ENCODE measurements around the gene TSSK3.
A peak's percentile ranks its signal among the peaks of the same experiment; 100 is the strongest.
"Not testable (repeated sequence)": the region's sequence is repeated elsewhere in the genome, so short reads cannot be mapped to it uniquely, and the experiment has no call there.

The TSSK3 gene

DNA sequence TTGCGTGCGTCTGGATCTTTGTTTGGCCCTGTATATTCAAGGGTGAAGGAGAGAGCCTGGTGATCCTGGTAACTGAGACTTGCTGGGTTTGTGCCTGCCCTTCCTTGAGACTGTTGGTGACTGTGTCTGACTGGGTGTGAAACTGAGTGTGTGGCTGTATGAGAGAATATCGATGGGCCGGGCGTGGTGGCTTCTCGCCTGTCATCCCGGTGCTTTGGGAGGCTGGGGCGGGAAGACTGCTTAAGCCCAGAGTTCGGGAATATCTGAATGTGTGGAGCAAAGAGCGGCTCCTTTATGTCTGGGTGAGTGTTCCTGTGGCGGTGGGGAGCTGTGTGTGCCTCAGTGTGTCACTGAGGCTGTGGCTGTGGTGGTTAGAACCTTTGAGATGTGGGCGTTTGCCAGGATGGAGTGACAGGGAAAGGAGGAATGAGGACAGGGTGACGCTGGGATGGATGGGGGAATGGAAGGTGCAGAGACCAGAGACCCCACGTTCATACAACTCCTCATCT, 23.6 kb upstream of the TSSK3 start:
- no peak for DNase-seq (ENCODE audit: low read depth in 2 of 2)

DNA sequence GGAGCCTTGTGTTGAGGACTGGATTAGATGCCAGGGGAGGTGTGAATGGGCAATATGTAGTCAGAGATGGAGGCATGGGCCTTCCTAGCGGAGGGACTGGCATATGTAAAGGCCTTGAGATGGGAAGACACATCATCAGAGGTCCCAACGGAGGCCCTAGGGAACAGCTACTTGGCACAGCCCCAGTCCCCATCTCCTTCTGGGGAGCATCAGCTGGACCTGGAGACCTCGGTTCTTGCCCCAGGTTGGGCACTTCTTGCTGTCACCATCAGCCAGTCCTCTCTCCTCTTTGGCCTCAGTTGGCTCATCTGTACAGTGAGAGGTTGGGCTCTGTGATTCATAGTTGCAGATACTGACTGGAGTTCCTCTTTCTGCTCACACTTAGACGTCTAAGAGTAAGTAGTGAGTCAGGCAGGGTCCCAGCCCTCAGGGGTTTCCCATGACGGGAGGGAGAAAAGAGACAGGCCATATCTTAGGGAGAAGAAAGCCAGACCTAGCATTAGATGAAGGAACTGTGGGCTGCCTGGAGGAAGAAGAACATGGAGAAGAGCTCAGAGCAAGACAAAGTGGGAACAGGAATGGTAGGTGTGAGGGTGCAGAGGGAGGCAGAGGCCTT, 22.9 kb upstream of the TSSK3 start:
- no peak for DNase-seq (ENCODE audit: low read depth in 2 of 2)

DNA sequence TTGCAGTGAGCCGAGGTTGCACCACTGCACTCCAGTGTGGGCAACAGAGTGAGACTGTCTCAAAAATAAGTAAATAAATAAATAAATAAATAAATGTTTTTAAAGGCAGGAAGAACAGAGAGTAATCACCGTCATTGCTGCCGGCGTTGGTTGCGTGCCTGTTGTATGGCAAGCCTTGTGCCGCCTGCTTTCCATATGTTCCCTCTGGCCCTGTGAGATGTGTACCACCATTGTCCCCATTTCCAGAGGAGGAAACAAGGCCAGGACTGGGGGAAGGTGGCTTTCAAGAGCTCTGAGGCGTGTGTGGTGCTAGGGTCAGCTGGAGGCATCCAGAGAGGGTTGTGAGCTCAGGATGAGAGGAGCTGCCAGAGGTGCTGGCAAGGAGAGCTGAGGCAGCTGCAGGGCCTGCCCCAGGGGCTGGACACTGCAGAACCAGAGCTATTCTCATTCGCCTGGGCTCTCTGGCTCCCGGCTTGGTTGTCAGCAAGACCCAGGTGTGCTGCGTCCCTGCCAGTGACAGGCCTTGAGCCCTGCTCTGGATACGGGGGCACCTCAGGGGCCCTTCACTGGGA, 21.1 kb upstream of the TSSK3 start:
- no peak for DNase-seq (ENCODE audit: low read depth in 2 of 2)

DNA sequence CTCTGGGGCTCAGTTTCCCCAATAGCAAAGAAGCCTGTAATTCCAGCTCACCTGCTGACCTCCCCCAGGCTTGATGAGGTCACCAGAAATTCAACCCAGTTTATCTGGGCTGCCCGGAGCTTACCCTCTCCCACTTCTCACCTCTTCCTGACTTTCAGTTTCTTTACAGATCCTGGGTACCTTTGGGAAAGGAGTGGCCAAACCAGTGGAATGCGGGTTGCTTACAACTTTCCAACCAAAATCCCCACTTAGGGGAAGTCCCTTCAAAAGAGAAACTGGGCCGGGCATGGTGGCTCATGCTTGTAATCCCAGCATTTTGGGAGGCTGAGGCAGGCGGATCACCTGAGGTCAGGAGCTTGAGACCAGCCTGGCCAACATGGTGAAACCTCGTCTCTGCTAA, 20.4 kb upstream of the TSSK3 start:
- DNase-seq (ENCODE audit: low read depth in 2 of 2), result no peak

DNA sequence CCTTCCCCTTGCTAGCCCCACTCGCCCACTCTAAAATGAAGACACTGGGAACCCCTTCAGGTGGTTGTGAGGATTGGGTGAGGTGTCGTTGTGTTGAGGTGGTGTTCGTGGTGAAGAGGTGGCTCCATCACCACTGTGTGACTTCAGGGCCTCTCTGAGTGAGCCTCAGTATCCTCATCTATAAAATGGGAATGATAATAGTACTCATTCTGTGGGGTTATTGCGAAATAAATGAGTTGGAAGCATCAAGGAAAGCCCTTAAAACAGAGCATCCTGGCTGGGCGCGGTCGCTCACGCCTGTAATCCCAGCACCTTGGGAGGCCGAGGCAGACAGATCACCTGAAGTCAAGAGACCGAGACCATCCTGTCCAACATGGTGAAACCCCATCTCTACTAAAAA, 19.6 kb upstream of the TSSK3 start:
- DNase-seq (ENCODE audit: low read depth in 2 of 2), result no peak

DNA sequence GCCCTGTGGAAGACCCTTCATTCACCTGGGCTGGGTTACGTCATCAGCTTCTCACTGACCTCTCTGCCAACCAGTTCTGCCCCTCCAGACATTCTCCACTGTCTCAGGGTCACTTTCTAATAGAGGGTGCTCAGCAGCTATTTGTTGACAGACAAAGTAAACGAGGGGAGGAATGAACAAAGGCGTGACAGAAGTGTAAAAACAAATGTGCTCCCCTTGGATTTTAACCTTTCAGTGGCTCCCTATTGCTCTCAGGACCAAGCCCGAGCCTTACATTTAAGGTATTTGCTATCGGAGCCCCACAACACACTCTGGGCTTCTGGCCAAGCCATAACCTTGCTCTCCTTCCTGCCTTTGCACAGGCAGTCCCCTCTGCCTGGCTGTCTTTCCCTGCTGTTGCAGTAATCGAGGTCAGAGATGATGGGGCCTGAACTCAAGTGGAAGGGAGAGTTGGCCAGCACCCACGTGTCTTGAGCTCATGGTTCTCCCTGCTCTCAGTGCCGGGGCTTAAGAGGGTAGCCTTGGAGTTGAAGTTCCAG, 17.0 kb upstream of the TSSK3 start:
- DNase-seq (ENCODE audit: low read depth in 2 of 2), result no peak

DNA sequence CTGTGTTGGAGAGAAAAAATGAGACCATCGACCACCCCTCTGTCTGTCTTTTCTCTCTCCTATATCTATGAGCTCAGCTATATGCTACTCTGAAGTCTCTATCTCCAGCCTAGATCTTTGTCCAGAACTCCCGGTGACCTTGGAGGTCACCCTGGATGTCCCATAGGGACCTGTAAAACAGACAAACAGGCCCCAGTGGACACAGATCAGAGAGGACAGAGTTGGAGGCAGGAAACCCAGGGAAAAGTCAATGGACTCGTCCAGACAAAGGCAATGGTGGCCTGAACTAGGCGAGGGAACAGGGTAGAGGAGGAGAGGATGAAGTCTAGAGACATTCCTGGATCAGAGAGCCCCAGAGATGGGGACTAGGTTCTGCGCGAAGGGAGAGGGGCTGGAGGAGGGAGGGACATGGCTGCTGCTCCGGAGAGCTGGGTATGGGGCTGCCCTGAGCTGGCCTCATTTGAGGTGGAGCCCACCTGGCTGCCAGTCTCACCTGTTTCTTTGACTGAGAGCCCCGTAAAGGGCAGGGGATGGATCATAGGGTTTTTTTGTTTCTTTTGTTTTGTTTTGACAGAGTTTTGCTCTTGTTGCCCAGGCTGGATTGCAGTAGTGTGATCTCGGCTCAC, 15.7 kb upstream of the TSSK3 start:
- DNase-seq (ENCODE audit: low read depth in 2 of 2), result no peak

DNA sequence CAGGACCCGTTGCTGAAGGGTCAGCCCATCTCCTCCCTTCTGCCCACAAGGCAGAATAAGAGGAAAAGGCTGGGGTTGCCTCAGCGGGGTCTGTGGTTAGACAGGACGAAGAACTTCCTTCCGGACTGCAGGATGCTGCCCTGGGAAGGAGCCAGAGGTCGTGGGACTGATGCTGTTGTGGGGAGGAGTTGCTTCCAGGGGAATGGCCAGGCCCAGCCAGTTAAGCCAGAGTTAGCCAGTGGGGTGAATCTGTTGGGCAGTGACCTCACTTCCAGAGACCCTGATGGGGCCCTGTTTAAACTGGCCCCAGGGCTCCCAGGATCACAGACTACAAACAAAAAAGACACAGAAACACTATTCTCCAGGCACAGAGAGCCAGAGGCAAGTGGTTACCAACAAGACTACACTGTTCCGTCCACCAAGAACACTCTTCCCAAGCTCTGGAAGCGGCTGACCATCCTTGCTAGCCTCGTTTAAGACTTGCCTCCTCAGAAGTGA, 13.1 kb upstream of the TSSK3 start:
- no peak for DNase-seq (ENCODE audit: low read depth in 2 of 2)

DNA sequence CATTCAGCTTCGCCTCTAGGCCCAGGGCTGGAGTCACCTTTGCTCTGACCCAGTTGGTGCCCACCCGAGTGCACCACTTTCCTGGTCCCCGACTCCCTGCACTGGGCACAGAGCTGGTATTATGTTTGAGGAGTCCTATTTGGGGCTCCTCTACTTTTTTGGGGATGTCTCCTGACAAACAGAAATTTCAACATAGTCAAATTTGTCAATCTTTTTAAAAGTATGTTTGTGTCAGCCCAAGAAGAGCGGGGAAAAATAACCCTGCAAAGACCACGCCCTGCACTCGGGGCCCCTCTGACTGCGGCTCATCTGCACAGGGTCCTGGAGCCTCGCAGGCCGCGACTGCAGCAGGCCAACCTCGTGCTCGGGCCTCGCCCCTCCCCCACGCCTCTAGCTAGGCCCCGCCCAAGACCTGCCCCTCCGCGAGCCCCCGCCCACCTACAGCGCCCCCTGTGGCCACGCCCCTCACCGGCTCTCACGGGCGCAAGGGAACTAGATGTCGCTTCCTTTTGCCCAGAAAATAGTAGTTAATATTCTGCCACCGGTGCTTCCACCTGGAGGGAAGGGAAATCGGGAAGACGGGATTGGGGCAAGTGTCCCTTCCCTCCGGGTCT, 11.4 kb upstream of the TSSK3 start:
- peak in 1 of 2 donors; percentile 56 for DNase-seq (ENCODE audit: low read depth in 2 of 2)

DNA sequence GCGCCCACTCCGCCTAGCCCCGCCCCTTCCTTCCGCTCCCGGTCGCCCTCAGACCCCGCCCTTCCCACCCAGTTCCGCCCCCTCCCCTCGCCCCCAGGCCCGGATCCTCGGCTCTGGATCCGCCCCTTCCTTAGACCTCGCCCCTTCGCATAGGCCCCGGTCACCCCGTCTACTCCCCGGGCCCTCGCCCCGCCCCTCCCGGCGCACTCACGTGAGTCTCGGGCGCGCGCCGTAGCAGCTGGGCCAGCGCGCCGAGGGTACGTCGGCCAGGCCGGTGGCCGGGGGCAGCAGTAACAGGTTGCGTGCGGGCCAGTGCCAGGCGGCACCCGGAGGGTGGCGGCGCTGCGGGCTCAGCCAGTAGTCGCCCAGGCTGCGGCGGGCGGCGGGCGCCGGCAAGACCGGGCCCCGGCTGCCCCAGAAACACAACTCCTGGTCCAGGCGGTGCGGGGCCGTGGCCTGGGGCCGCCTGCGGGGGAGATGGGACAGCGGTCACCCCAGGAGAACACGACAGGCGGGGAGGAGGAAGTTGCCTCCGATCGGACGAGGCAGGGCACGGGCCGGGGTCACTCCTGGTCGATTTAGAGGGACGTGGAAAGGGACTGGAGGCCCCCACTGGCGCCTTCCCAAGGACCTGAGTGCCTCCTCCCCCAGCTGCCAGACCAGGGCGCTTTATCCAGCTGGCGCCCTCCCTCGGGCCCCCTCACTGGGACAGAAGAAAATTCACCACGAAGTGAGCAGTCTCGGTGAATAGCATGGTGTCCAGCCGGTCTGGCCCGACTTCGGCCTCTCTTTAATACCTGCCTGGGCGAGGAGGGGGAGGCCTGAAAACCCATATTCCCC, 10.7 kb upstream of the TSSK3 start:
- peak; percentile 78 to 81 for DNase-seq (ENCODE audit: low read depth in 2 of 2)

DNA sequence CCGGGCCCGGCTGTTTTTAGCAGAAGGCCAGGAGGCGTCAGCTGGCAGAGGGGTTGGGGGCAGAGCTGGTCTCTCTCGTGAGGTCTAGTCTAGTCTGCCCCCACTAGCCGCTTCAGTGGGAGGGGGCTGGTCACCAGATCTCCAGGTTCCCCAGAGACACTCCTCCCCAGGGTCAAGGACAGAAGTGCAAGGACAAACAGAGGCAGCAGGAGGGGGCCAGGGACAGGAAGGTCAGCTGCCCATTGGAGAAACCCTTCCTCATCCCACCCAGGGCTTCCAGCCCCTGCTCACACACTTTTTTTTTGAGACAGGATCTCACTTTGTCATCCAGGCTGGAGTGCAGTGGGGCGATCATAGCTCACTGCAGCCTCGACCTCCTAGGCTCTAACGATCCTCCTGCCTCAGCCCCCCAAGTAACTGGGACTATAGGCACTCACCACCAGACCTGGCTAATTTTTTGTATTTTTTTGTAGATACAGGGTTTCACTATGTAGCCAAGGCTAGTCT, 10.0 kb upstream of the TSSK3 start:
- no peak for DNase-seq (ENCODE audit: low read depth in 2 of 2)

DNA sequence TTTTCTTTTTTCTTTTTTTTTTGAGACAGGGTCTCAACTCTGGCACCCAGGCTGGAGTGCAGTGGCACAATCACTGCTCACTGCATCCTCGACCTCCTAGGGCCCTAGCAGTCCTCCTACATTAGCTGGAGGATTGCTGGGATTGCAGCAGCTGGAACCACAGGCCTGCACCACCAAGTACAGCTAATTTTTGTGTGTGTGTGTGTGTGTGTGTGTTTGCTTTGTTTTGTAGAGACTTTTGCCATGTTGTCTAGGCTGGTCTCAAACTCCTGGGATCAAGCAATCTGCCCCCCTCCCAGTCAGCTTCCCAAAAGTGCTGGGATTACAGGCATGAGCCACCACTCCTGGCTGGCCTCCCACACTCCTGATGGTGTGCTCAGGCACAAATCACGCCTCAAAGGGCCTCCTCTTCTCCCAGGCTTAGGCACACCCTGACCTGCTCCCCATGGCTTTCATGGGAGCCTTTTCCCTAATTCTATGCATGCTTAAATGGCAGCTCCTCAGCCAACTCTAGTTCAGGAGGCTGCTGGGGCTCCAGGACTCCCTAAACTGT, 9.4 kb upstream of the TSSK3 start:
- DNase-seq (ENCODE audit: low read depth in 2 of 2), result no peak

DNA sequence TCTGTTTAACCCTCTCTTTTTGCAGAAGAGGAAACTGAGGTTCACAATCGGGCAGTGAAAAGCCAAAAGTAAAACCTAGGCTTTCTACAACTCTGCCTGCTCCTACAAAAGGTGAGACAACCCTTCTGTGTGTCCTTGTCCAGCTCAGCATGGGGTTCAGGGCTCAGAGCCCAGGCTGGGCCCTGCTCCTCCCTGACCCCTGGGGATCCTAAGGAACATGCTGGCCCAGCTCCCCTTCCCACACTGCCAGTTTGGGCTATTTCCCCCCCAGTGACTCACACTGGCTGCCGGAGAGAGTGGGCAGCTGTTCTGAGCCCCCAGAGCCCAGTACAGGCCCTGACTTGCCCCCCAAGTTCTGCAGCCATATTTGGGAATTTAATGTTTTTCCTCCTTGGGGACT, 8.9 kb upstream of the TSSK3 start:
- DNase-seq (ENCODE audit: low read depth in 2 of 2), result no peak

DNA sequence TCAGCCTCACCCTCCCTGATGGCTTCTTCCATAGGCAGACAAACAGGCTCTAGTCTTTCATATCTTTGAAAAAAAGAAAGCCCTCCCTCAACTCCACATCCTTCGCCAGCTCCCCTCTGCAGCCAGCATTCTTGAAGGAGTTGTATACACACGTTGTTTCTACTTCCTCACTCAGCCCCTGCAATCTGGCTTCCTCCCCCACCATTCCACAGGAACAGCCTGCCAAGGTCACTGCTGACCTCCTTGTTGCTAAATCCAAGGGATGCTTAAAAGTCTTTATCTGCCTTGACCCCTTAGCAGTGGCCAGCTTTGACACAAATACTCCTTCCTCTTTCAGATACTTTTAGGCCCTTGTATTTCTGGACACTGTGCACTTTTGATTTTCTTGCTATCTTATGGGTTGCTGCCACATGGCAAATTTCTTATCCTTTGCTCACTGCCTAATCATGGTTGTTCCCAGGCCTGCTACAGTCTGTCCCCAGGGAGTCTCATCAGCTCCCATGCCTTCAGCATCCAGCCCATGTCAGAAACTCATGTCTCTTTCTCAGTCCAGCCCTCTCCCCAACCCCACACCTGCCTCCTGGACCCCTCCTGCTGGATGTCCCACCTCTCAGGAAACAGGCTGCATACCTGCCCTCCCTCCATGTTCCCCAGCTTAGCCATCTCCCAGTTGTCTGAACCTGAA, 8.3 kb upstream of the TSSK3 start:
- DNase-seq (ENCODE audit: low read depth in 2 of 2), result no peak

DNA sequence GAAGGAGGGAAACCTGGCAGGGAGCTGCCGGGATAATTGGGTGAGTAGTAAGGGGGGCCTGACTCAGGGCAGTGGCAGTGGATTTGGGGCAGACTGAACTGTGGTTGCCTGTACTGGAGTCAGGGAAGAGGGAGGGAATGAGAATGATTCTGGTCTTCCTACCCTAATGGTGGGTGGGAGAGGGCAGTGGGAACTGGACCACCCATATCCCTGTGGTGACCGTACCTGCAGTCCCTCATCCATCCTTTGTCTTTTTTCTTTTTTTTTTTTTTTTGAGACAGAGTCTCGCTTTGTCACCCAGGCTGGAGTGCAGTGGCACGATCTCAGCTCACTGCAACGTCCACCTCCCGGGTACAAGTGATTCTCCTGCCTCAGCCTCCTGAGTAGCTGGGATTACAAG, 6.6 kb upstream of the TSSK3 start:
- not testable (repeated sequence) for DNase-seq (ENCODE audit: low read depth in 2 of 2)

DNA sequence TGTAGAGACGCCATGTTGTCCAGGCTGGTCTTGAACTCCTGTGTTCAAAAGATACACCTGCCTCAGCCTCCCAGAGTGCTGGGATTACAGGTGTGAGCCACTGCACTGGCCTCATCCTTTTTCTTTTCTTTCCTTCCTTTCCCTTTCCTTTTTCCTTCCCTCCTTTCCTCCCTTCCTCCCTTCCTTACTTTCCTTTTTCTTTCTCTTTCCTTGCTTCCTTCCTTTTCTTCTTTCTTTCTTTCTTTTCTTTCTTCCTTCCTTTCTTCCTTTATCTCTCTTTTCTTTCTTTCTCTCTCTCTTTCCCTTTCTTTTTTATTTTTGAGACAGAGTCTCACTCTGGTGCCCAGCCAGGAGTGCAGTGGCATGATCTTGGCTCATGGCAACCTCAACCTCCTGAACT, 5.9 kb upstream of the TSSK3 start:
- DNase-seq (ENCODE audit: low read depth in 2 of 2), result no peak

DNA sequence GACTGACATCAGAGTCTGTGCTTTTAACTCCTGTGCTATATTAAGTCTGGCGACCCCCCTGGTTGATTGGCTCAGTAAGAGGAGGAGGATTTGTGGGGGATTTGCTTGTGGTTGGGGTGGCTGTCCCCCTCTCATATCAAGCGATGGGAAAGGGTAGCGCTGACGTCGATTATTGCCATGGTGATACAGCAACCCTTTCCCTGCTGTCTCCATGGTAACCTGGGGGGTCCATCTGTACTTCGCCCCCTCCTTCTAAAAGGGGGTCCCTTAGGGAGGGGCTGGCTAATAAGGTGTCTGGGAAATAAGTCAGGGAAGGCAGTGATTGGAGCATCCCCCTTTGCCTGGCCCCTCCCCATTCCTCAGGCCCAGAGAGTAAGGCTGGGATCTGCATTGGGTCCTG, 4.7 kb upstream of the TSSK3 start:
- DNase-seq (ENCODE audit: low read depth in 2 of 2), result no peak

DNA sequence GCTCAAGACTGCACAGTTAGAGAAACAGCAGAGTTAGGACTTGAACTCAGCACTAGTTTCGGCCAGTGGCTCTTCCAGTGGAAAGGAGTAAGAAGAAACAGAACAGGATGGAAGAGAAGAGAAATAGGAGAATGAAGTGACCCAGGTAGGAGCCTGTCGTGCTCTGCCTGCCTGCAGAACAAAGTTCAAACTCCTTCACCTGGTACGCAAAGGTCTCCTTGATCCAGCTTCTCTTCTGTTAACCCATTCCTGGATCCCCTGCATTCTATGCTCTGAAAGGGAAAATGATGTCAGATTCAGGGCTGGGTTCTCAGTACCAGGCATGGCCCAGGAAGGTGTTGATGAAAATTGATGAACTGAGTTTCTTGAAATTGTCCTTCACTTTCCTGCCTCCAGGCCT, 3.9 kb upstream of the TSSK3 start:
- DNase-seq (ENCODE audit: low read depth in 2 of 2), result no peak

DNA sequence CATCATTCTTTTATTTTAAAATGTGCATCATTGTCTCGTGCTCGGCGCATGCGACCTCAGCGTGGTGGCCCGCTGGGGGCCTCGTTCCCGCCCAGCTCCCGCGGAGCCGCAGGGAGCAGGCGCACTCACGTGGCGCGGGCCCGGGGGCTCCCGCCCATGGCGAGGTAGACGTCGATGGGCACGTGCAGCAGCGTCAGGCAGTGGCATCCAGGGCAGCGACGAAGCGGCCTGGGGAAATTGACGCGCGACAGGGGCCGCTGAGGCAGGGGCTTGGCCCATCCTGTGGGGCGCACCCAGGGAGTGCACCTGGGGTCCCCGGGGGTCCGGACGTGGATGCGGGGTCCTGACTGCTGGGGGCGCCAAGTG, 1.0 kb upstream of the TSSK3 start:
- DNase-seq (ENCODE audit: low read depth in 2 of 2), result no peak

DNA sequence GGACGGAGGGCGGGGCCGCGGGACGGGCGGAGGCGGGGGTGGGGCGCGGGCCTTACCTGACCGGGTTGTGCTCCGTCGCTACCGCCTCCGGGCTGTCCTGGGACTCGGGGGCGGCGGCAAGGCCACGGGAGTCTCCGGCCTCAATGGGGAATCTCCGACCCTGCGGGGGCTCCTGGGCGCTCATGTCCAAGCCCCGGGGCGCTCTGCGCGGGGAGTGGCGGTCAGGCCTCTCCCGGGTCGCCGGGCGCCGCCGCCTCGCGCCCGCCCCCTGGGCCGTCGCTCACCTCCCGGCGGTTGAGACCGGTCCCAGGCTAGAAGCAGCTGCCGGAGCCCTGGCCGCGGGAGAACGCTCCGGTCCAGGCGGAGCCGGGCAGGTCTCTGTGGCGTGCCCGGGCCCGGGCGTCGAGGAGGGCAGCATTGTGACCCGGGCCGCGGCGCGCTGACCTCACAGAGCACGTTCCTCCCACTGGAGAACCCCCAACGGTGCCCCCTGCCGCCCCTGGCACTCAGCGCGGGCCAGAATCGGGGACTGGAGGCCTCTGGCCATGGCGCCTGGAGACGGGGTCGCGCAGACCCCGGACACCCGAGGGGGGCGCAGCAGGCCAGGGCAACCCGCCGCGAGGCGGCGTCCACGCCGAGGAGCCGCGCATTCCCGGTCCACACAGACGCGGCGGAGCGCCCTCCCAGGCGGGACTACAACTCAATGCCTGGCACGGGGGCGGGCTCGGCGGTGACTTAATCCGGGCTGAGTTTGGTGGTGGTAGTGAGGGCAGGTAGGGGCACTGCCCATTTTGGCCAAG, 465 bp upstream of the TSSK3 start:
- DNase-seq (ENCODE audit: low read depth in 2 of 2), result no peak

Measured in stimulated activated CD8-positive, alpha-beta memory T cell treated with anti-CD3 and anti-CD28 coated beads, Interleukin-2, amount 100 ng/mL, for 1 hour (primary cell).